ENCODE measurements around the gene CBFB.

The CBFB gene

GRCh38 chr16:67086822-67087221 is 57.9 kb downstream of the CBFB start:
- ChIA-PET POLR2A (interaction anchor here (0.6 kb wide), 2 partner anchors 71 to 1258 kb away, joined by 4 read pairs; no protein-coding TSS in a partner anchor), CTCF (interaction anchor here (0.9 to 2.3 kb wide), 9 partner anchors 14 to 69 kb away, joined by 3 to 9 read pairs (median 3); no protein-coding TSS in a partner anchor)
- no peak for DNase-seq (ENCODE audit: extremely low spot score)
- TF ChIP-seq CTCF (IDR thresholded peaks at IDR 0.05; ENCODE audit: control extremely low read depth, extremely low read depth, low read depth, missing control alignments) = no peak

- no peak for DNase-seq (ENCODE audit: extremely low spot score)
- CTCF ChIA-PET = interaction anchor here (0.9 to 2.3 kb wide), 9 partner anchors 13 to 69 kb away, joined by 3 to 9 read pairs (median 3); no protein-coding TSS in a partner anchor
- TF ChIP-seq CTCF (IDR thresholded peaks at IDR 0.05; ENCODE audit: control extremely low read depth, extremely low read depth, low read depth, missing control alignments) = no peak
- POLR2A ChIA-PET = no interaction called here
These were observed 58.3 kb downstream of the CBFB start for GRCh38 chr16:67087291-67087690.

- no peak for DNase-seq (ENCODE audit: extremely low spot score)
- TF ChIP-seq CTCF (IDR thresholded peaks at IDR 0.05; ENCODE audit: control extremely low read depth, extremely low read depth, low read depth, missing control alignments) = no peak
- ChIA-PET CTCF (interaction anchor here (0.9 to 2.3 kb wide), 5 partner anchors 13 to 21 kb away, joined by 3 to 9 read pairs (median 3); no protein-coding TSS in a partner anchor), POLR2A (no interaction called here)
These were observed 58.9 kb downstream of the CBFB start for GRCh38 chr16:67087803-67088202.

- ChIA-PET CTCF (interaction anchor here (2.3 kb wide), 1 partner anchor 22 kb away, joined by 6 read pairs; no protein-coding TSS in a partner anchor), POLR2A (no interaction called here)
- TF ChIP-seq CTCF (IDR thresholded peaks at IDR 0.05; ENCODE audit: control extremely low read depth, extremely low read depth, low read depth, missing control alignments) = no peak
- no peak for DNase-seq (ENCODE audit: extremely low spot score)
These were observed 59.6 kb downstream of the CBFB start for GRCh38 chr16:67088551-67088950.

- ChIA-PET CTCF (no interaction called here), POLR2A (no interaction called here)
- no peak for TF ChIP-seq CTCF (IDR thresholded peaks at IDR 0.05; ENCODE audit: control extremely low read depth, extremely low read depth, low read depth, missing control alignments)
- no peak for DNase-seq (ENCODE audit: extremely low spot score)
These were observed 60.2 kb downstream of the CBFB start for GRCh38 chr16:67089101-67089500.

- TF ChIP-seq CTCF (IDR thresholded peaks at IDR 0.05; ENCODE audit: control extremely low read depth, extremely low read depth, low read depth, missing control alignments) = no peak
- ChIA-PET CTCF (interaction anchor here (1.7 to 2.8 kb wide), 2 partner anchors 18 to 74 kb away, joined by 3 to 10 read pairs; no protein-coding TSS in a partner anchor), POLR2A (no interaction called here)
- DNase-seq (ENCODE audit: extremely low spot score) = no peak
These were observed 63.1 kb downstream of the CBFB start for GRCh38 chr16:67091906-67092566.

All from GM10248 (cell line).